NCI-H524 (cell line): ENCODE results near the gene RNF26.

Source experiments
- DNase-seq, 2 experiments: peaks; one replicate each; lab custom pipeline; 2025; lab: John Stamatoyannopoulos, UW

RNF26 gene

GRCh38 chr11:119355091-119355843, 20.9 kb downstream of the RNF26 start:
- no peak for DNase-seq

- peak in 1 of 2 experiments; percentile 9 for DNase-seq
Measured at GRCh38 chr11:119356349-119357031, 22.2 kb downstream of the RNF26 start.

- DNase-seq, result no peak
Measured at GRCh38 chr11:119357074-119357473, 22.7 kb downstream of the RNF26 start.

GRCh38 chr11:119359365-119360214, 25.3 kb downstream of the RNF26 start:
- DNase-seq, result no peak

GRCh38 chr11:119361056-119361787, 26.9 kb downstream of the RNF26 start:
- DNase-seq, result peak; percentile 98

DNA sequence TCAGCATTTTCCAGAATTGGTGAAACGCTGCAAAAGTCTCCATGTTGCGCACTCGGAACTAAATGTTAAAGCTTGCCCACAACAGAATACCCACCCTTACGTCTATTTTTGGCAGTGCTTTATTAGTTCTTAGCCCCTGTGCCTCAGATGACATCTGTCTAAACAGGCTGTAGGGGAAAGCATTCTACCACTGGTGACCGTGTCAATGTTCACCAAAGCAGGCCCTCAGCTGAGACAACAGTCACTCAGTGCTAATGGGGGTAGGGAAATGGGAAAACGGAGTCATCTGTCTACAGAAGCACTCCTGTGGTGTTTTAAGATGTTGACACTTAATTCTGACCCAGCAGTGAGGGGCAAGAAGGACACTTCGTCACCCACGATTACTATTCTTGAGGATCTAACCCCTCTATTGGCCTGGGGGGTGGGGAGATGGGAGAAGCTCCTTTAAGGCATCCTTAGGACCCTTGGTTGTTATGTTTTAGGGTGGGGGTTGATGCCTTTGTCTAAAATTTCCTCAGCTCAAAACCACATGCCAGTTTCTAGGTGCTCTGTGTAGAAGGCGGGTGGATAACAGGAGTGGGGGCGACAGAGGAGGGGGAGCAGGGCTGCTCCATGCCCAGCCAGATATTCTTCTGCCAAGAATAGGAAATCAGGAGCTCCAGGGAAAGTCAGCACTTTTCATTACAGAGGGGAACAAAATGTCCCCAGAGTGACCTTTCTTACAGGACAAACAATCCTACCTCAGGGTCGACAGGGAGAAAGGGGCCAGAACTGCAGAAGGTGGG, 27.8 kb downstream of the RNF26 start:
- DNase-seq, result peak in 1 of 2 experiments; percentile 50

DNA sequence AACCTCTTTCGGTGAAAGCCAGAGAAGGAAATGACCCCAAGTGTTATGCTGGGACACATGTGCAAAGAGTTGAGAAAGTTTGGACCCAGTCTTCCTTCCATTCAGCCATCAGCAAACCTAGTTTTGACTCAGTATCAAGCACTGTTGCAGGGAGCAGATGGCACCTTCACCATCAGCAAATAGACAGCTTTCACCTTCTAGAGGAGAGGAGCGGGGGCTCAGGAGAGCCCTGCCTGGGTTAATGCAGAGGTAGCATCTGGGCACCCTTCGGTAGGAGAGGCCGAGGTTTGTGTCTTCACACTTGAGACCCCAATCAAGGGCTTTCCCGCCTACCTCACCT, 28.4 kb downstream of the RNF26 start:
- peak; percentile 42 to 80 for DNase-seq

GRCh38 chr11:119363081-119363850, 28.9 kb downstream of the RNF26 start:
- no peak for DNase-seq

GRCh38 chr11:119363851-119364590, 29.7 kb downstream of the RNF26 start:
- DNase-seq, result peak in 1 of 2 experiments; percentile 53

- DNase-seq, result no peak
Measured at GRCh38 chr11:119365071-119365591, 30.8 kb downstream of the RNF26 start.

- DNase-seq, result peak in 1 of 2 experiments; percentile 42
Measured at GRCh38 chr11:119366690-119367620, 32.6 kb downstream of the RNF26 start.

GRCh38 chr11:119367661-119368120, 33.4 kb downstream of the RNF26 start:
- peak; percentile 14 to 38 for DNase-seq

GRCh38 chr11:119368121-119369034, 34.1 kb downstream of the RNF26 start:
- DNase-seq, result peak; percentile 97

DNA sequence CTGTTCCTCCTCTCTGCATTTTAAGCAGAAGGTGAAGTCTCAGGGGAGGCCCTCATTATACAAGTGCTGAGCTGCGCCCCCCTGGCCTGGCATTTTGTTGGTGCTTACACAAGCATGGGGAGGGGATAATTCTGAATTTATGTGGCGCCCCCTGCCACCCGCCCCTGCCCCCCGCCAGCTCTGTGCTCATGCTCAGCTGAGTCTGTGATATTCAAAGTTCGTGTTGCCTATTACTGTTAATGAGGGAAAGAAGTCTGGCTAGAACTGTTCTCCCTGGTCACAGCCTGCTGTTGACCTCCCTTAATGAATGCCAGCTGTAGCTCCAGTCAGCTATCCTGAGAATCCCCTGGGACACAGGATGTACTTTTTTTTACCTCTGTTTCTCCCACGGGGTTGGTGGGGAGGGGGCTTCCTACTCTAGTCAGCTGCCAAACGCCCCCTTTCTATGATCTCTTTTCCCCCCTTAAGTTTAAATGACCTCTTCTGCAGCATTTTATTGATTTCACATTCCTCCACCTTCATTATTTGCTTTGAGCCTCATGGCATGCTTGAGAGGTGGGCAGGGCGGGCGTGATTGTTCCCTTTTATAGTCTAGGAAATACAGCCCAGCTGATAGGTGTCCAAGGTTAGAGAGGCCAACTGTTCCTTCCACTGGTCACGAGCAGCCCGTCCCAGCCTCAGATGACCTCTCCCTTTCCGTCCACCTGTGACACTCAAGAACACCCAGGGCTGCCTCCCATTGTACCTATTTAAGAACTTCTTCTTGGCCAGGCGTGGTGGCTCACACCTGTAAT, 35.0 kb downstream of the RNF26 start:
- DNase-seq, result peak; percentile 72 to 79

- peak; percentile 63 to 68 for DNase-seq
Measured at GRCh38 chr11:119370486-119371046, 36.2 kb downstream of the RNF26 start.
